Sigmoid colon (tissue), 4 donors: Measurements from ENCODE around the gene TPX2.

Experiments
- CTCF ChIP-seq, 4 experiments: fragments of 450-650 bp in 3 of 4; fragments of 200-600 bp in 1 of 4; IDR thresholded peaks; one replicate each; pipeline ENCODE4 v1.5.1; 2016 to 2019; ENCODE audit warnings: antibody characterized with exemption in 4 of 4, mild to moderate bottlenecking in 3 of 4, moderate library complexity in 2 of 4
- EP300 ChIP-seq, 4 donors: sonication (generic); formaldehyde crosslinking; IDR thresholded peaks; one replicate each; pipeline ENCODE4 v1.6.1; 2017; ENCODE audit warnings: antibody characterized with exemption in 4 of 4
- POLR2AphosphoS5 ChIP-seq, 4 donors: sonication (generic); formaldehyde crosslinking; IDR thresholded peaks; one replicate each; pipeline ENCODE4 v1.6.1; 2017; ENCODE audit warnings: antibody characterized with exemption in 4 of 4

- TF ChIP-seq EP300 (IDR thresholded peaks at IDR 0.05) = no peak
- TF ChIP-seq CTCF (IDR thresholded peaks at IDR 0.05) = no peak
- TF ChIP-seq POLR2AphosphoS5 (IDR thresholded peaks at IDR 0.05) = no peak
Measured at GRCh38 chr20:31840906-31841816, 102.1 kb downstream of the TPX2 start.
